ENCODE data around the gene AKR1B1. TPM values are rescaled to one million over a fixed set of nuclear protein-coding genes. Genes with fewer than 3 reads are reported as not detected.

AKR1B1 gene
- polyA plus RNA-seq, 3 donors = 96.0 to 120 (median 117) TPM

GRCh38 chr7:134446446-134446845 is 12.5 kb downstream of the AKR1B1 start:
- DNase-seq (ENCODE audit: low read depth in 3 of 3, low spot score in 2 of 3) = no peak

GRCh38 chr7:134444961-134445315 is 14.0 kb downstream of the AKR1B1 start:
- DNase-seq (ENCODE audit: low read depth in 3 of 3, low spot score in 2 of 3) = no peak

- DNase-seq (ENCODE audit: low read depth in 3 of 3, low spot score in 2 of 3) = no peak
Measured at GRCh38 chr7:134444198-134444960, 14.5 kb downstream of the AKR1B1 start.

- DNase-seq (ENCODE audit: low read depth in 3 of 3, low spot score in 2 of 3) = no peak
Measured at GRCh38 chr7:134443396-134444070, 15.4 kb downstream of the AKR1B1 start.

- DNase-seq (ENCODE audit: low read depth in 3 of 3, low spot score in 2 of 3) = no peak
Measured at GRCh38 chr7:134442441-134443220, 16.3 kb downstream of the AKR1B1 start.

- no peak for DNase-seq (ENCODE audit: low read depth in 3 of 3, low spot score in 2 of 3)
Measured at GRCh38 chr7:134441264-134441663, 17.6 kb downstream of the AKR1B1 start.

- no peak for DNase-seq (ENCODE audit: low read depth in 3 of 3, low spot score in 2 of 3)
Measured at GRCh38 chr7:134440476-134440875, 18.4 kb downstream of the AKR1B1 start.

GRCh38 chr7:134440067-134440466 is 18.8 kb downstream of the AKR1B1 start:
- DNase-seq (ENCODE audit: low read depth in 3 of 3, low spot score in 2 of 3) = no peak

- no peak for DNase-seq (ENCODE audit: low read depth in 3 of 3, low spot score in 2 of 3)
Measured at GRCh38 chr7:134438946-134439345, 20.0 kb downstream of the AKR1B1 start.

- DNase-seq (ENCODE audit: low read depth in 3 of 3, low spot score in 2 of 3) = no peak
Measured at GRCh38 chr7:134435161-134435920, 23.6 kb downstream of the AKR1B1 start.

GRCh38 chr7:134434701-134435100 is 24.2 kb downstream of the AKR1B1 start:
- DNase-seq (ENCODE audit: low read depth in 3 of 3, low spot score in 2 of 3) = no peak

GRCh38 chr7:134433430-134433829 is 25.5 kb downstream of the AKR1B1 start:
- no peak for DNase-seq (ENCODE audit: low read depth in 3 of 3, low spot score in 2 of 3)

GRCh38 chr7:134432296-134433152 is 26.4 kb downstream of the AKR1B1 start:
- DNase-seq (ENCODE audit: low read depth in 3 of 3, low spot score in 2 of 3) = peak; percentile 85 to 94 (median 89)

GRCh38 chr7:134431815-134432214 is 27.1 kb downstream of the AKR1B1 start:
- no peak for DNase-seq (ENCODE audit: low read depth in 3 of 3, low spot score in 2 of 3)

GRCh38 chr7:134429481-134429880 is 29.4 kb downstream of the AKR1B1 start:
- no peak for DNase-seq (ENCODE audit: low read depth in 3 of 3, low spot score in 2 of 3)

GRCh38 chr7:134428942-134429341 is 30.0 kb downstream of the AKR1B1 start:
- DNase-seq (ENCODE audit: low read depth in 3 of 3, low spot score in 2 of 3) = no peak

- DNase-seq (ENCODE audit: low read depth in 3 of 3, low spot score in 2 of 3) = no peak
Measured at GRCh38 chr7:134427896-134428295, 31.0 kb downstream of the AKR1B1 start.

- DNase-seq (ENCODE audit: low read depth in 3 of 3, low spot score in 2 of 3) = no peak
Measured at GRCh38 chr7:134425777-134426176, 33.1 kb downstream of the AKR1B1 start.

GRCh38 chr7:134422638-134423037 is 36.3 kb downstream of the AKR1B1 start:
- DNase-seq (ENCODE audit: low read depth in 3 of 3, low spot score in 2 of 3) = no peak

- DNase-seq (ENCODE audit: low read depth in 3 of 3, low spot score in 2 of 3) = no peak
Measured at GRCh38 chr7:134422008-134422407, 36.9 kb downstream of the AKR1B1 start.

All from right renal cortex interstitium (tissue), 3 donors.